DLD1 (cell line): Measurements from ENCODE around the gene COPS2.
"Not testable (repeated sequence)": the region's sequence is repeated elsewhere in the genome, so short reads cannot be mapped to it uniquely, and the experiment has no call there.

Experiments
- in situ Hi-C: cut with HindIII; loops from 2 replicates; pipeline ENCODE4 v1.10.0; 2017; ENCODE audit warnings: low sequenced_read_pairs

The COPS2 gene

GRCh38 chr15:49110158-49110944, 45.0 kb downstream of the COPS2 start:
- in situ Hi-C loops, result no loop called here

GRCh38 chr15:49103002-49103401, 52.4 kb downstream of the COPS2 start:
- in situ Hi-C loops, result no loop called here

- in situ Hi-C loops, result no loop called here
These were observed 53.9 kb downstream of the COPS2 start for GRCh38 chr15:49101536-49101935.

GRCh38 chr15:49096090-49096750, 59.2 kb downstream of the COPS2 start:
- in situ Hi-C loops, result no loop called here

DNA sequence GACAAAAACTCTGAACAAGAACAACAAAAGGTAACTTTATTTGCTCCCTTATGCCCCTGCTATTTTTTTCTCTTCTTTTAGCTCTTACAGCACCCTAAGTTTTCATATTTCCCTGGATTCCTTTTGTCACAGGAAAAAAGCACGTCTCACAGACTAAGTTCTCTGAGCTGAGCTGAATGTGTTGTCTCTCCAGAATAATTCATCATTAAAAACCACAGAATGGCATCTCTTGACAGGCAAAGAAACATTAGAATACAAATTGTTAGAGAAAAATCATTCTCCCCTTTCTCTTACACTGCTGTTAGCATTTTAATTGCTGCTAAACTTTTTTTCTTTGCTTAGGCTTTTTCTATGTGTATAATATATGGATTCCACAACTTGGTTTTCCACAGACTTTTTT, 60.5 kb downstream of the COPS2 start:
- in situ Hi-C loops, result no loop called here

- in situ Hi-C loops, result no loop called here
These were observed 61.9 kb downstream of the COPS2 start for GRCh38 chr15:49093252-49094105.

GRCh38 chr15:49088996-49089395, 66.4 kb downstream of the COPS2 start:
- in situ Hi-C loops, result no loop called here

- in situ Hi-C loops, result no loop called here
These were observed 69.5 kb downstream of the COPS2 start for GRCh38 chr15:49085696-49086459.

DNA sequence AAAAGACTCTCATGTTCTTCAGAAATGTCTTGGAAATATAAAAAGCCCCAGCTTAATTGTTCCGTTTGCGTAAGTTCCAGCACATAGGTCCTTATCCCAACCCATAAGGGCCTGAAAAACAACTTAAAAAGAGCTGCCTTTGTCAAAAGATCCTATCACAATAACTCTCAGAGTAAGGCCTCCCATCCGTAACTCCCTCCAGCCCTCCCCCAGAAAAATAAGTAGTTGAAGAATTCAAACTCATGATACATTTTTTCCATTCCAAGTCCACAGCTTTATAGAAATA, 71.2 kb downstream of the COPS2 start:
- in situ Hi-C loops, result no loop called here

DNA sequence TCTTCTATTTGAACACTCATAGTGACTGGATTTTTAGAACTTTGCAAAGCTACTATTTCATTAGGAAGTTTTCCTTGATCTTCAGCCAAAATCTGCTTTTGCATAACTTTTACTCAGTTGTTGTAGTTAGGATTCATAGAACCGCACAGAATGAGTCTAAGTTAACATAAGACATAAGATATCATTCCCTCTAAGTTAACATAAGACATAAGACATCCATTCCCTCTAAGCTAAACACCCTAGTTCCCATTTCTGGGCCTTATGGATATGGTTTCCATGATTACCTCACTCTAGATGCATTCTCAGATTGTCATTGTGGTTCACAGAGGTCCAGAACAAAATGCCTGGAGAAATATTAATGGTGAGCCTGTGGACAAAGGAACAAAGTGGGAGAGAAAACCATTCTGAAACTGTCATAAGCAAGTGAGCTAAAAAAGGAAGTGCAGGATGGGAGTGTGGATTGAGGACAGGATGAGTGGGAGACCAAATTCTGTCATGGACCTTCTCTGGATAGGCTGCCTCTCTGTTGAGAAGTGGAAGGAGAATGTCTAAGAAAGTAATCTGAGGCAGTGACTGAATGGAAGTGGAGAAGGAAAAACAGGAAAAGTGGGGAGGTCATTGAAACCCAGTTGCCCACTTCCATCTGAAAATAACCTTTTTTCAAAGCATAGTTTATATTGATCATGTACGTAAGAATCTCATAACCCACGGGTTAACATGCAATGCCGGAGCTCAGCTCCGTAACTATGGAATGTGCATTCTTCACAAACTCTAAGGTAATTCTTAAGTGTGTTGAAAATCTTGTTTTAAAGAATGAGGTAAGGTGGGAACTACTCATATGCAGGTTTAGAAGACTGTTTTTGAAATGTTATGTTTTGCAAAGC, 71.8 kb downstream of the COPS2 start:
- in situ Hi-C loops, result no loop called here

- in situ Hi-C loops, result no loop called here
These were observed 72.4 kb downstream of the COPS2 start for GRCh38 chr15:49082960-49083359.

DNA sequence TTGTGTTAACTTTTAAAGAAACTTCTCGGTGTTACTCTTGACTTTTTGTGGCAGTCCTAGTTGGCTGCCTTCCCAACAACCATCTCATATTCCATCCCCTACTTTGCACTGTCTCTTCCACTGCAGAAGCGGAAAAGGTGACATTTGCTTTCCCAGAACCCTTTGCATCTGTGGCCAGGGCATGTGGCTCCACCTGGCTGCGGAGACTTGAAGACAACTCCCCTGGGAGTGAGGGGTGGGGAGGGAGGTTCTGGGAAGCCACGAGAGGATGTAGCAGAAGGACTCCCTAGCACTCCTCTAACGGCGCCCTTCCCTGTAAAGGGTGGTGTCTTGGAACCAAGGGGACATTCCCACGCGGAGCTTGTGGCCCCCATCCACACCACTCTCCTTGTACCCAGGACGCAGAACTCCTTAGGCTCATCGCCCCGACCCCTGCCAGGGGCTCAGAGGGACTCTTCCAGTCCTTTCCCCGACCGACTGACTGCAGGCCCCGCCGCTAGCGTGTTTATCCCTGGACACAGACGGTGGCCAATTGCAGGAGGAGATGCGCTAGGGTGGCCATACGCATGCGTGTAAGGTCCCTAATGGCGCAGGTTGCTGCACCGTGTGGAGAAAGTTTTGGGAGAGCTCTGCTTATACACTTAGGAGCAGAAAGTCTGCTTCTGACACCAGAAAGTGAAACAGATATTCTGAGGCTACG, 75.9 kb downstream of the COPS2 start:
- in situ Hi-C loops, result no loop called here

DNA sequence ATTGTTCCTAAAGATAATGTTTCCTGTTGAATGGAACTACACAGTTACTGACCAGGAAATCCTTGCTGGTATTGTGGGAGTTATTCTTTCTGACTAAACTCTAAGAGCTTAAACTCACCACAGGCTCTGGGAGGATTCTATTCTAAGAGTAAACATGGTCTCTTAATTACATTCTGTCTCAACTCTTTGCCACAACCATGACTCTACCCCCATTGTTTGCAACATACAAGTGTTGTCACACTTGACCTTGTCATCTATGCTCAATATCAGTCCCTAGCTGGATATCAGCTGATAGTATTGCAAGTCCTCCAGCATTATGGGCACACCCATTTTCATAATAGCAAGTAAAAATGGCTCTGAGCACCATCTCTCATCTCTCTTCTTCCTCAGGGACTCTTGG, 79.5 kb downstream of the COPS2 start:
- in situ Hi-C loops, result no loop called here

DNA sequence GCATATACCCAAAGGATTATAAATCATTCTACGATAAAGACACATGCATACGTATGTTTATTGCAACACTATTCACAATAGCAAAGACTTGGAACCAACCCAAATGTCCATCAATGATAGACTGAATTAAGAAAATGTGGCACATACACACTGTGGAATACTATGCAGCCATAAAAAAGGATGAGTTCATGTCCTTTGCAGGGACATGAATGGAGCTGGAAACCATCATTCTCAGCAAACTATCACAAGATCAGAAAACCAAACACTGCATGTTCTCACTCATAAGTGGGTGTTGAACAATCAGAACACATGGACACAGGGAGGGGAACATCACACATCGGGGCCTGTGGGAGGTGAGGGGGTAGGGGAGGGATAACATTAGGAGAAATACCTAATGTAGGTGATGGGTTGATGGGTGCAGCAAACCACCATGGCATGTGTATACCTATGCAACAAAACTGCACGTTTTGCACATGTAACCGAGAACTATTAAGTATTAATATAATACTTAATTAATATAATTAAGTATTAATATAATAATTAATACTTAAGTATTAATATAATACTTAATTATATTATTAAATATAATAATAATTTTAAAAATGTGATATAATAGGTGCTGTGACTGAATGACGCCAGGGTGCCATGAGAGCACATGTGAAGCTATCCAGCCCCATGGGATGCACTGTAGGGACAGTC, 80.7 kb downstream of the COPS2 start:
- in situ Hi-C loops, result not testable (repeated sequence)
